ENCODE results near the gene SLC16A7.
A peak's percentile ranks its signal among the peaks of the same experiment; 100 is the strongest.

Gene SLC16A7

GRCh38 chr12:59761542-59761941, 165.7 kb downstream of the SLC16A7 start:
- TF ChIP-seq GATA1 (IDR thresholded peaks at IDR 0.05; ENCODE audit: low read depth, low read length) (no peak), POLR2A (IDR thresholded peaks at IDR 0.05; ENCODE audit: low read length) (no peak)
- DNase-seq = no peak

DNA sequence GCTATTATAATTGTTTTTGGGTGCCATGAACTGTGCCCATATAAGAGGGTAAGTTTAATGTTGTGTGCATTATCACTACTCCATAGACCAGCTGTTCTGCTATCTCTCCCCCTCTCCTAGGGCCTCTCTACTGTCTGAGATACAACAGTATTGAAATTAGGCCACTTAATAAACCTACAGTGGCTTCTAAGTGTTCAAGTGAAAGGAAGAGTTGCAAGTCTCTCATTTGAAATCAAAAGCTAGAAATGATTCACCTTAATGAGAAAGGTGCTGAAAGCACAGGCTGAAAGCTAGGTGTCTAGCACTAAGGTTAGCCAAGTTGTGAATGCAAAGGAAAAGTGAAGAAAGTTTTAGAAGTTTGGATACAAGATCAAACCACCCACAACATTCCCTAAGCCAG, 168.0 kb downstream of the SLC16A7 start:
- TF ChIP-seq POLR2A (IDR thresholded peaks at IDR 0.05; ENCODE audit: low read length) = no peak
- no peak for TF ChIP-seq GATA1 (IDR thresholded peaks at IDR 0.05; ENCODE audit: low read depth, low read length)
- peak in 1 of 2 experiments; percentile 22 for DNase-seq

- TF ChIP-seq GATA1 (IDR thresholded peaks at IDR 0.05; ENCODE audit: low read depth, low read length) (no peak), POLR2A (IDR thresholded peaks at IDR 0.05; ENCODE audit: low read length) (no peak)
Measured at GRCh38 chr12:59768031-59768430, 172.2 kb downstream of the SLC16A7 start.

GRCh38 chr12:59780605-59781135, 184.8 kb downstream of the SLC16A7 start:
- no peak for TF ChIP-seq GATA1 (IDR thresholded peaks at IDR 0.05; ENCODE audit: low read depth, low read length)
- TF ChIP-seq POLR2A (IDR thresholded peaks at IDR 0.05; ENCODE audit: low read length) = no peak
- peak; percentile 25 for DNase-seq

More at GRCh38 chr12:59768031-59768430, 172.2 kb downstream of the SLC16A7 start:
- no peak for DNase-seq

DNA sequence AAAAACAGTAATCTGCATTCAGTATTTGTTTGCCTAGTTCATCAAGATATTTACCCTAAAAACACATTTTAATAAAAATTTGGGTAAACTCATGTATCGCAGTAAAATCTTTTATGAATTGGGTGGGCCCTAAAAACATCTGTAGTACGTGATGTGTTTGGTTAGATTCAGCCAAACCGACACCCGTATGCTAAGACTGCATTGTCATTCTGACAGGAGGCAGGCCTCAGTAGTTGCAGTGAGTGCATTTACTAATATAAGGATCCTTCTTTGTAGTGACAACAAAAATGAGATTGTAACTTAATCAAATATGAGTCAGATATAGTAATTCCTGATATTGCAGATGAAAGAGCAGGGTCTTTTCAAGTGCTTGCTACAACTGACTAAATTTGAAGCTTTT, 191.8 kb downstream of the SLC16A7 start:
- peak; percentile 51 to 54 for DNase-seq

GRCh38 chr12:59792647-59793046, 196.8 kb downstream of the SLC16A7 start:
- no peak for DNase-seq
- TF ChIP-seq GATA1 (IDR thresholded peaks at IDR 0.05; ENCODE audit: low read depth, low read length) (no peak), POLR2A (IDR thresholded peaks at IDR 0.05; ENCODE audit: low read length) (no peak)

More for the DNA sequence above, 191.8 kb downstream of the SLC16A7 start:
- TF ChIP-seq POLR2A (IDR thresholded peaks at IDR 0.05; ENCODE audit: low read length) = no peak
- TF ChIP-seq GATA1 (IDR thresholded peaks at IDR 0.05; ENCODE audit: low read depth, low read length) = no peak

- no peak for DNase-seq
- TF ChIP-seq GATA1 (IDR thresholded peaks at IDR 0.05; ENCODE audit: low read depth, low read length) (no peak), POLR2A (IDR thresholded peaks at IDR 0.05; ENCODE audit: low read length) (no peak)
Measured at GRCh38 chr12:59803735-59804134, 207.9 kb downstream of the SLC16A7 start.

DNA sequence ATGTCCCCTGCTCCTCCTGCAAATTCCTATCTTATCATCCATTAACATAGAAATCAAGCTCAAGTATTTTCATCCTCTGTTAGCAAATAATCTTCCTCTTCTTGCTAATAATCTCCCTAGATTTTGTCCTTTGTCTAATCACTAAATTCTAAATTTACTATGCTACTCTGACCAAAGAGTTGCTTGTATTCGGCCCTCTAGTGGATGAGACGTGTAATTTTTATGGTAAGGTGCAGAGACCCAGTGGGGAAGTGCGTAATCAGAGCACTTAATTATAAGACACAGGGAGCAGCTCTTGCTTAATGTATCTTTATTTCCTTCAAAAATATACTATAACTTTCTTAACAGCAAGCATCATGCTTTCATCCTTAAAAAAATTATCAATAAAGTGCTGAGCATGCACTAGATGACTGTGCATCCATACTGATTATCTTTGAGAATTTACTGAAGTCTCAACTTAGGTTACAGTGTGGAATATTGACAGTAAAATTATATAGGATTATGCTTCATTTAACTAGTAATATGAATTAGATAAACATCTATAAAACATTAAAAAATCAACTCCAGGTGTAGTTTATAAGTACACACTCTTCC, 212.6 kb downstream of the SLC16A7 start:
- TF ChIP-seq GATA1 (IDR thresholded peaks at IDR 0.05; ENCODE audit: low read depth, low read length) (no peak), POLR2A (IDR thresholded peaks at IDR 0.05; ENCODE audit: low read length) (no peak)
- DNase-seq = peak; percentile 17 to 36

DNA sequence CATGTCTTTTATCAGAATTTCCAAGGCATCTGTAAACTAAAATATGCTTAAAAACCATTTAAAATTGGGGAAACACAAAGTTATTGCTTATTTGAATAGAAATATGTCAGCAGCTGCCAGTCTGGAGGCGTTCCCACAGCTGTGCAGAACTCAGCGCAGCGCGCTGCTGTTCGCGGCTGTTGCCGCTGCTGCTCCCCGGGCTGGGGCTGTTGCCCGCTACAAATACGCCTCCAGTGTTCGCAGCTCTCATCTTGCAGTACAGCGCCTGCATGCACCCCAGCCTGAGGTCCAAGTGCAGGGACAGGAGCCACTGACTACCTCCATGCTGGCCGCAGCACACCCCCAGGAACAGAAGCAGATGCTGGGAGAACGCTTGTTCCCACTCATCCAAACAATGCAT, 216.2 kb downstream of the SLC16A7 start:
- no peak for DNase-seq
- TF ChIP-seq GATA1 (IDR thresholded peaks at IDR 0.05; ENCODE audit: low read depth, low read length) (no peak), POLR2A (IDR thresholded peaks at IDR 0.05; ENCODE audit: low read length) (no peak)

- DNase-seq = no peak
- no peak for TF ChIP-seq POLR2A (IDR thresholded peaks at IDR 0.05; ENCODE audit: low read length)
- TF ChIP-seq GATA1 (IDR thresholded peaks at IDR 0.05; ENCODE audit: low read depth, low read length) = no peak
Measured at GRCh38 chr12:59812716-59813115, 216.9 kb downstream of the SLC16A7 start.

- DNase-seq = no peak
- TF ChIP-seq POLR2A (IDR thresholded peaks at IDR 0.05; ENCODE audit: low read length) (no peak), GATA1 (IDR thresholded peaks at IDR 0.05; ENCODE audit: low read depth, low read length) (no peak)
Measured at GRCh38 chr12:59820594-59821011, 224.8 kb downstream of the SLC16A7 start.

DNA sequence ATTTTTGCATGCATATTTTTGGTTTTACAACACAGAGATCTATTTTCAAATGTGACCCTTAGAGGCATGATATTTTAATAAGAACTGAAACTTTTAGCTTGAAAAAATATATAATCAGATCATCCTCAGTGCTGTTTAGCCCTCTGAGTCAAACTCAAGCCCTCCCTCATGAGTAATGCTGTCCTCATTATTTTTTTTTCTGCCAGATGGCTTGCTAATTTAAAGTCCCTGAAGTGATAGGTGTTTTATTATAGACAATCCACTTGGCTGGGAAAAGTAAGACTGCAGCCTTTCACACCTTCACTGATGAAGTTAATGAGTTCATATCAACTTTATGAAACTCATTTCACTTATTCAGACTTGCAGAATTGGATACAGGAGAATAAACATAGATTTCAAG, 227.7 kb downstream of the SLC16A7 start:
- DNase-seq = no peak
- TF ChIP-seq POLR2A (IDR thresholded peaks at IDR 0.05; ENCODE audit: low read length) (no peak), GATA1 (IDR thresholded peaks at IDR 0.05; ENCODE audit: low read depth, low read length) (no peak)

DNA sequence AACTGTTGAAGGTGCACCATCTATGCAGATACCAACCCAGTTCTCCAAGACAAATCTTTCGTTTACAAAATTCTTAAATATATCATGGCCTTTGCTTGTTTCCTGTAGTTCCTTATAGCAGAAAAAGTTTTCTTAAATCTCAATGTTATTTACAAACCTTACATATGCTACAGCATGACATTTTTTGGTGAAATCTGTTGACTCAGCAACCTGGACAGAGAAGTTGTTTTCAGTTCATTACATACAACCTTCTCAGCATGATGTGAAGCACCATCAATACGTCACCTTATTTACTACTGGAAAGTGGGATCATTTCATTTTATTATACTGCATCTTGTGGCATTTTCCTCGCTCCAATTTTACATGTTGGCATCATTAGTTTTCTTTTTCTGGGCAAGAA, 231.9 kb downstream of the SLC16A7 start:
- DNase-seq = no peak
- TF ChIP-seq GATA1 (IDR thresholded peaks at IDR 0.05; ENCODE audit: low read depth, low read length) (no peak), POLR2A (IDR thresholded peaks at IDR 0.05; ENCODE audit: low read length) (no peak)

- TF ChIP-seq POLR2A (IDR thresholded peaks at IDR 0.05; ENCODE audit: low read length) (no peak), GATA1 (IDR thresholded peaks at IDR 0.05; ENCODE audit: low read depth, low read length) (no peak)
- no peak for DNase-seq
Measured at GRCh38 chr12:59828521-59828920, 232.7 kb downstream of the SLC16A7 start.

DNA sequence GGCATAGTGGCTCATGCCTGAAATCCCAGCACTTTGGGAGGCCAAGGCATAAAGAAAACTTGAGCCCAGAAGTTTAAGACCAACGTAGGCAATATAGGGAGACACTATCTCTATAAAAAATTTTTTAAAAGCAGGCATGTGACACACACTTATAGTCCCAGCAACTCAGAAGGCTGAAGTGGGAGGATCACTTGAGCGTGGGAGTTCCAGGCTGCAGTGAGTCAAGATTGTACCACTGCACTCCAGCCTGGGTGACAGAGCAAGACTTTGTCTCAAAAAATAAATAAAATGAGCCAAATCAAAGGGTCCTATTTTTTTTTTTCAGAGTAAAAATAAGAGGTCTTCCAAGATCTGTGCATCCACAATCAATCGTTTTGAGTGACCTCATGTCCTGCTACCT, 237.6 kb downstream of the SLC16A7 start:
- DNase-seq = no peak

More for the DNA sequence above, 237.6 kb downstream of the SLC16A7 start:
- TF ChIP-seq POLR2A (IDR thresholded peaks at IDR 0.05; ENCODE audit: low read length) = no peak
- no peak for TF ChIP-seq GATA1 (IDR thresholded peaks at IDR 0.05; ENCODE audit: low read depth, low read length)

Measured in erythroblast (primary cell).